ENCODE measurements around the gene CFAP46.
"Not testable (repeated sequence)": the region's sequence is repeated elsewhere in the genome, so short reads cannot be mapped to it uniquely, and the experiment has no call there.

The CFAP46 gene

GRCh38 chr10:132945125-132945893 lies 2.9 kb upstream of the CFAP46 start:
- H3K4me3 ChIP-seq (ENCODE audit: low read depth, low read length), result no peak overlapping the region

GRCh38 chr10:132944510-132944909 lies 2.1 kb upstream of the CFAP46 start:
- H3K4me3 ChIP-seq (ENCODE audit: low read depth, low read length), result no peak overlapping the region

GRCh38 chr10:132943791-132944404 lies 1.5 kb upstream of the CFAP46 start:
- no peak overlapping the region for H3K4me3 ChIP-seq (ENCODE audit: low read depth, low read length)

- peak overlapping the region; percentile 45 for H3K4me3 ChIP-seq (ENCODE audit: low read depth, low read length)
Observed at GRCh38 chr10:132943058-132943790, 854 bp upstream of the CFAP46 start.

GRCh38 chr10:132941640-132942051 lies 724 bp downstream of the CFAP46 start:
- H3K4me3 ChIP-seq (ENCODE audit: low read depth, low read length), result no peak overlapping the region

- H3K4me3 ChIP-seq (ENCODE audit: low read depth, low read length), result no peak overlapping the region
Observed at GRCh38 chr10:132940791-132941465, 1.4 kb downstream of the CFAP46 start.

GRCh38 chr10:132939957-132940790 lies 2.2 kb downstream of the CFAP46 start:
- no peak overlapping the region for H3K4me3 ChIP-seq (ENCODE audit: low read depth, low read length)

- H3K4me3 ChIP-seq (ENCODE audit: low read depth, low read length), result no peak overlapping the region
Observed at GRCh38 chr10:132939378-132939955, 2.9 kb downstream of the CFAP46 start.

- no peak overlapping the region for H3K4me3 ChIP-seq (ENCODE audit: low read depth, low read length)
Observed at GRCh38 chr10:132938472-132939339, 3.7 kb downstream of the CFAP46 start.

GRCh38 chr10:132937861-132938260 lies 4.5 kb downstream of the CFAP46 start:
- no peak overlapping the region for H3K4me3 ChIP-seq (ENCODE audit: low read depth, low read length)

GRCh38 chr10:132934953-132935352 lies 7.4 kb downstream of the CFAP46 start:
- H3K4me3 ChIP-seq (ENCODE audit: low read depth, low read length), result no peak overlapping the region

GRCh38 chr10:132933308-132934042 lies 8.9 kb downstream of the CFAP46 start:
- no peak overlapping the region for H3K4me3 ChIP-seq (ENCODE audit: low read depth, low read length)

GRCh38 chr10:132932461-132933307 lies 9.7 kb downstream of the CFAP46 start:
- no peak overlapping the region for H3K4me3 ChIP-seq (ENCODE audit: low read depth, low read length)

GRCh38 chr10:132931258-132932250 lies 10.8 kb downstream of the CFAP46 start:
- H3K4me3 ChIP-seq (ENCODE audit: low read depth, low read length), result not testable (repeated sequence)

GRCh38 chr10:132930701-132931100 lies 11.7 kb downstream of the CFAP46 start:
- not testable (repeated sequence) for H3K4me3 ChIP-seq (ENCODE audit: low read depth, low read length)

- no peak overlapping the region for H3K4me3 ChIP-seq (ENCODE audit: low read depth, low read length)
Observed at GRCh38 chr10:132929953-132930548, 12.3 kb downstream of the CFAP46 start.
